Liver (tissue), 3 donors: ENCODE data around the gene UBXN6.

ENCODE experiments used
- JUND ChIP-seq, 2 donors: IDR thresholded peaks; 2 replicates each; pipeline ENCODE4 v1.6.1; 2016; ENCODE audit warnings: antibody characterized with exemption in 2 of 2
- TF ChIP-seq, protein P1 (sequence below): fragments of 150-350 bp; IDR thresholded peaks from 2 replicates; pipeline ENCODE4 v1.5.1; 2017; ENCODE audit warnings: improper control_type of control experiment, low read depth, low read length; ENCODE audit not compliant: missing input control
- donor health status: healthy.
- donor health status: healthy.

DNA sequence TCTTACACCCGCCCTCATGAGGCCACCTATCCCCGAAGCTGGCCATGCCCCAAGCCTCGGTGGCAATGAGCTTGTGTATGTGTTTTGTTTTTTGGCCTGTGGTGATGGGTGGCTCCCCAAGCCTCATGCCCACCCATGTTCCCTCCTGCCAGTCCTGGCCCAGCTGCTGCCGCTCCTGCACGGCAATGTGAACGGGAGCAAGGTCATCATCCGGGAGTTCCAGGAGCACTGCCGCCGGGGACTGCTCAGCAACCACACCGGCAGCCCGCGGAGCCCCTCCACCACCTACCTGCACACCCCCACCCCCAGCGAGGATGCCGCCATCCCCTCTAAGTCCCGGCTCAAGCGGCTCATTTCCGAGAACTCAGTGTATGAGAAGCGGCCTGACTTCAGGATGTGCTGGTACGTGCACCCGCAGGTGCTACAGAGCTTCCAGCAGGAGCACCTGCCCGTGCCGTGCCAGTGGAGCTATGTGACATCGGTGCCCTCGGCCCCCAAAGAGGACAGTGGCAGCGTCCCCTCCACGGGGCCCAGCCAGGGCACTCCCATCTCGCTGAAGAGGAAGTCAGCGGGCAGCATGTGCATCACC, 24.6 kb downstream of the UBXN6 start:
- TF ChIP-seq, protein P1, sequence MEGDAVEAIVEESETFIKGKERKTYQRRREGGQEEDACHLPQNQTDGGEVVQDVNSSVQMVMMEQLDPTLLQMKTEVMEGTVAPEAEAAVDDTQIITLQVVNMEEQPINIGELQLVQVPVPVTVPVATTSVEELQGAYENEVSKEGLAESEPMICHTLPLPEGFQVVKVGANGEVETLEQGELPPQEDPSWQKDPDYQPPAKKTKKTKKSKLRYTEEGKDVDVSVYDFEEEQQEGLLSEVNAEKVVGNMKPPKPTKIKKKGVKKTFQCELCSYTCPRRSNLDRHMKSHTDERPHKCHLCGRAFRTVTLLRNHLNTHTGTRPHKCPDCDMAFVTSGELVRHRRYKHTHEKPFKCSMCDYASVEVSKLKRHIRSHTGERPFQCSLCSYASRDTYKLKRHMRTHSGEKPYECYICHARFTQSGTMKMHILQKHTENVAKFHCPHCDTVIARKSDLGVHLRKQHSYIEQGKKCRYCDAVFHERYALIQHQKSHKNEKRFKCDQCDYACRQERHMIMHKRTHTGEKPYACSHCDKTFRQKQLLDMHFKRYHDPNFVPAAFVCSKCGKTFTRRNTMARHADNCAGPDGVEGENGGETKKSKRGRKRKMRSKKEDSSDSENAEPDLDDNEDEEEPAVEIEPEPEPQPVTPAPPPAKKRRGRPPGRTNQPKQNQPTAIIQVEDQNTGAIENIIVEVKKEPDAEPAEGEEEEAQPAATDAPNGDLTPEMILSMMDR, result no peak
- no peak for TF ChIP-seq JUND (IDR thresholded peaks at IDR 0.05)
